ENCODE results near the gene SLC7A11.

SLC7A11 gene

GRCh38 chr4:138199568-138200235 is 42.4 kb downstream of the SLC7A11 start:
- TF ChIP-seq CTCF (IDR thresholded peaks at IDR 0.05; ENCODE audit: low read depth, low read length): no peak
- H3K4me3 ChIP-seq (ENCODE audit: low read depth, low read length): no peak overlapping the region

- no peak for TF ChIP-seq CTCF (IDR thresholded peaks at IDR 0.05; ENCODE audit: low read depth, low read length)
- H3K4me3 ChIP-seq (ENCODE audit: low read depth, low read length): no peak overlapping the region
Observed at GRCh38 chr4:138196153-138196552, 46.0 kb downstream of the SLC7A11 start.

GRCh38 chr4:138193963-138194362 is 48.2 kb downstream of the SLC7A11 start:
- no peak overlapping the region for H3K4me3 ChIP-seq (ENCODE audit: low read depth, low read length)
- TF ChIP-seq CTCF (IDR thresholded peaks at IDR 0.05; ENCODE audit: low read depth, low read length): no peak

GRCh38 chr4:138192113-138192512 is 50.0 kb downstream of the SLC7A11 start:
- H3K4me3 ChIP-seq (ENCODE audit: low read depth, low read length): no peak overlapping the region
- no peak for TF ChIP-seq CTCF (IDR thresholded peaks at IDR 0.05; ENCODE audit: low read depth, low read length)

- TF ChIP-seq CTCF (IDR thresholded peaks at IDR 0.05; ENCODE audit: low read depth, low read length): no peak
- H3K4me3 ChIP-seq (ENCODE audit: low read depth, low read length): no peak overlapping the region
Observed at GRCh38 chr4:138190452-138190858, 51.7 kb downstream of the SLC7A11 start.

- no peak for TF ChIP-seq CTCF (IDR thresholded peaks at IDR 0.05; ENCODE audit: low read depth, low read length)
- no peak overlapping the region for H3K4me3 ChIP-seq (ENCODE audit: low read depth, low read length)
Observed at GRCh38 chr4:138189206-138189605, 52.9 kb downstream of the SLC7A11 start.

GRCh38 chr4:138188406-138189084 is 53.6 kb downstream of the SLC7A11 start:
- no peak overlapping the region for H3K4me3 ChIP-seq (ENCODE audit: low read depth, low read length)
- TF ChIP-seq CTCF (IDR thresholded peaks at IDR 0.05; ENCODE audit: low read depth, low read length): no peak

All from WI38 (cell line).